ENCODE measurements around the gene MORN1. TPM values are rescaled to one million over a fixed set of nuclear protein-coding genes. Genes with fewer than 3 reads are reported as not detected.

MORN1 gene
- total and polyA plus RNA-seq, 8 donors = 2.6 to 18.1 (median 5.7) TPM

GRCh38 chr1:2350911-2351655, 40.3 kb downstream of the MORN1 start:
- H3K9me3 ChIP-seq = no peaks in the 10 kb centered on the region
- TF ChIP-seq POLR2AphosphoS5 (IDR thresholded peaks at IDR 0.05) = no peak
- no peak for TF ChIP-seq EP300 (IDR thresholded peaks at IDR 0.05)
- TF ChIP-seq POLR2A (IDR thresholded peaks at IDR 0.05) = no peak
- TF ChIP-seq CTCF (IDR thresholded peaks at IDR 0.05) = no peak
- DNase-seq = no peak
- H3K4me3 ChIP-seq = no peak overlapping the region
- intact Hi-C loops (cut with DNase I; ENCODE audit: low total_unique reads) = no loop called here
- H3K4me1 ChIP-seq = peaks cover 10 to 28% (median 14%) of the 10 kb centered on the region in 4 donors
- no peaks in the 10 kb centered on the region for H3K36me3 ChIP-seq
- H3K27me3 ChIP-seq = no peaks in the 10 kb centered on the region
- no peak overlapping the region for H3K27ac ChIP-seq
- 82 to 94% (median 84%) methylated on average over 24 to 31 of the region's 31 CpGs for WGBS, 5 donors

- Histone ChIP-seq H3K4me3 (no peak overlapping the region), H3K4me1 (peaks cover 10 to 25% (median 14%) of the 10 kb centered on the region in 4 donors), H3K36me3 (no peaks in the 10 kb centered on the region), H3K27me3 (no peaks in the 10 kb centered on the region), H3K27ac (no peak overlapping the region), H3K9me3 (no peaks in the 10 kb centered on the region)
- 77 to 100% (median 90%) methylated on average over 2 to 10 of the region's 10 CpGs for WGBS, 5 donors
- no peak for TF ChIP-seq EP300 (IDR thresholded peaks at IDR 0.05)
- no peak for TF ChIP-seq POLR2A (IDR thresholded peaks at IDR 0.05)
- TF ChIP-seq CTCF (IDR thresholded peaks at IDR 0.05) = no peak
- no peak for TF ChIP-seq POLR2AphosphoS5 (IDR thresholded peaks at IDR 0.05)
- DNase-seq = no peak
- intact Hi-C loops (cut with DNase I; ENCODE audit: low total_unique reads) = no loop called here
Observed at GRCh38 chr1:2350501-2350900, 40.9 kb downstream of the MORN1 start.

- TF ChIP-seq EP300 (IDR thresholded peaks at IDR 0.05) (no peak), POLR2A (IDR thresholded peaks at IDR 0.05) (no peak), CTCF (IDR thresholded peaks at IDR 0.05) (no peak), POLR2AphosphoS5 (IDR thresholded peaks at IDR 0.05) (no peak)
- H3K4me1 ChIP-seq = peaks cover 10 to 18% (median 14%) of the 10 kb centered on the region in 4 donors
- 83 to 87% (median 86%) methylated on average over 9 of the region's 9 CpGs for WGBS, 5 donors
- no peaks in the 10 kb centered on the region for H3K27me3 ChIP-seq
- no peaks in the 10 kb centered on the region for H3K36me3 ChIP-seq
- no peak overlapping the region for H3K4me3 ChIP-seq
- intact Hi-C loops (cut with DNase I; ENCODE audit: low total_unique reads) = no loop called here
- DNase-seq = no peak
- H3K9me3 ChIP-seq = no peaks in the 10 kb centered on the region
- no peak overlapping the region for H3K27ac ChIP-seq
Observed at GRCh38 chr1:2349806-2350205, 41.5 kb downstream of the MORN1 start.

- intact Hi-C loops (cut with DNase I; ENCODE audit: low total_unique reads) = no loop called here
- H3K9me3 ChIP-seq = no peaks in the 10 kb centered on the region
- no peak for DNase-seq
- H3K4me3 ChIP-seq = no peak overlapping the region
- H3K36me3 ChIP-seq = no peaks in the 10 kb centered on the region
- no peak overlapping the region for H3K27ac ChIP-seq
- peaks cover 10 to 13% (median 13%) of the 10 kb centered on the region in 4 donors for H3K4me1 ChIP-seq
- TF ChIP-seq EP300 (IDR thresholded peaks at IDR 0.05) (no peak), CTCF (IDR thresholded peaks at IDR 0.05) (no peak), POLR2A (IDR thresholded peaks at IDR 0.05) (no peak), POLR2AphosphoS5 (IDR thresholded peaks at IDR 0.05) (no peak)
- 86 to 96% (median 92%) methylated on average over 41 to 59 of the region's 59 CpGs for WGBS, 5 donors
- H3K27me3 ChIP-seq = no peaks in the 10 kb centered on the region
Observed at GRCh38 chr1:2348346-2349325, 42.7 kb downstream of the MORN1 start.
